Measurements from ENCODE around the gene TENM4. TPM values are rescaled to one million over a fixed set of nuclear protein-coding genes. Genes with fewer than 3 reads are reported as not detected.

The TENM4 gene
- total and polyA plus RNA-seq, 2 of the 8 experiments (the other 6 are each of a cell fraction or from before 2014, with no cell fraction given): 3.5 to 7.2 TPM

DNA sequence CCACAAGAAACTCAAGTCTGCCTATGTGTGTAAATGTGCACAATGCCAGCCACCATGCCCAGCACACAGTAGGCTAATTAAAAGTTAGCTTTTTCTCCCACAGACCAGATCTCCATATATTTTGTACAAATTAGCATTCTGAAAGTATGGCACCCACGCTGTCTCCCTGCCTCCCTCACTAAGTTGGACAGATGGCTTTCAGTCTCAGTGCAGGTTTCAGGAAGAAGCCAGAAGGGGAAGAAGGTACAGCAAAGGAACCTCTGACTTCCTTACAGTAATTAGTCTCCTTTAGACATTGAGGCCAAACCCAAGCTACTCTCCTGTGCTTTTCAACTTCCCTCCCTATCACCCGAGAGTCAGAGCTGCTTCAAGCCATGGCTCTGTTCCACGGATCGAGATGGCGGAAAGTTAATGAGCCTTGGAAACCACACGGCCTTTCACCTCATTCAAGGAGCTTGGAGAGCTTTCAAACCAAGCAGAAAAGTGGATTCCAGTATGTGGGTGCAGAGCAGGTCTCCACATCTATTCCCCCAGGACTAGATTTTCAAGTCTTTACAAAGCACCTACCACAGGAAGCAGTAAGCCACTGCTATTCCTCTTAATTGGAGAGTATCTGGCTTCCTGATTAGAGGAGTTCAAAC is 645.1 kb downstream of the TENM4 start (continued):
- TF ChIP-seq POLR2AphosphoS5 (IDR thresholded peaks at IDR 0.05; ENCODE audit: low read depth, low read length) (no peak), HDAC6 (IDR thresholded peaks at IDR 0.05; ENCODE audit: low read depth, low read length) (no peak), NANOG (IDR thresholded peaks at IDR 0.05; ENCODE audit: insufficient read depth, low read depth, low read length, poor library complexity, severe bottlenecking) (no peak), TCF12 (IDR thresholded peaks at IDR 0.05; ENCODE audit: low read depth, low read length) (no peak)
